NCI-H2107 (cell line): Measurements from ENCODE around the gene DNAJC11.
A peak's percentile ranks its signal among the peaks of the same experiment; 100 is the strongest.

Source experiments
- DNase-seq: peaks from one replicate; lab custom pipeline; 2025; lab: John Stamatoyannopoulos, UW

DNAJC11 gene

GRCh38 chr1:6624710-6625583 lies 76.7 kb downstream of the DNAJC11 start, which contains the start of gene THAP3:
Gene THAP3 (plus strand): TSS chr1:6624868. CDS start chr1:6625219, 351 bp downstream.
- no peak for DNase-seq

- no peak for DNase-seq
These were observed 78.2 kb downstream of the DNAJC11 start for GRCh38 chr1:6623269-6623965.

DNA sequence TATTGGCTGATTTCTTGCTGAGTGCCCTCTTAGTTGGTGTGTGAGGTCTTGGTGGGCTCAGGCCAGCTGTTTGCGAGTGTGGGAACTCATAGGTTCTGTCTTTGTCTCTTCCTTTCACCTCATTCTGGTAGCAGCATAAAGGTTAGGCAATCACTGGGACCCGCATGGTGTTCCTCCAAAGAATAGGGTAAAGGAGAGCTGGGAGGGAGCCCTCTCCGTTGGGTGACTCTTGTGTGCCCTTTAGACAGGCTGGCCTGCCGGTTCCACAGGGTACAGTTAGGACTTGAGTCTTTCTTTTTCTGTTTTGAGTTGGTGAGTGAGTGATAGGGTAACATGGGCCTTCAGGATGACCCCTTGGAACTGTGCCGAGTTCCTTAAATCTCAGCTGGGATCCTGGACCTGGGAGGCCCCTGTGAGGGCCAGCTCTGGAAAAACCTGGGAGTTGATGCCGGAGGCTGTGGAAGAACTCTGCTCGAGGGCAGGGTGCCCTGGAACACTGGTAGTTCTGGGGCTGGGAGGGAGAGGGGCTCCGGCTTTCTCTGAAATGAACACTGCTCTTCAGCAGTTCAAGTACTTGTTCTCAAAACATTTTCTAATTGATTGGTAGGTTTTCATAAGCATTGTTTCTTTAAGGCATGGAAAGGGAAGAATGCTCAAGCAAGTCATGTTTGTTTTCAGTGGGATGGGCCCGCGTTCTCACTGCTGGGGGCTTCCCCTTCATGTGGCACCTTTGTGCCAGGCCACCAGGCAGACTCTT lies 79.0 kb downstream of the DNAJC11 start:
- no peak for DNase-seq

- DNase-seq, result no peak
These were observed 79.9 kb downstream of the DNAJC11 start for GRCh38 chr1:6621429-6622391.

- DNase-seq, result no peak
These were observed 82.6 kb downstream of the DNAJC11 start for GRCh38 chr1:6619045-6619444.

- DNase-seq, result no peak
These were observed 86.5 kb downstream of the DNAJC11 start for GRCh38 chr1:6614929-6615785.

GRCh38 chr1:6614019-6614928 lies 87.3 kb downstream of the DNAJC11 start:
- DNase-seq, result no peak

DNA sequence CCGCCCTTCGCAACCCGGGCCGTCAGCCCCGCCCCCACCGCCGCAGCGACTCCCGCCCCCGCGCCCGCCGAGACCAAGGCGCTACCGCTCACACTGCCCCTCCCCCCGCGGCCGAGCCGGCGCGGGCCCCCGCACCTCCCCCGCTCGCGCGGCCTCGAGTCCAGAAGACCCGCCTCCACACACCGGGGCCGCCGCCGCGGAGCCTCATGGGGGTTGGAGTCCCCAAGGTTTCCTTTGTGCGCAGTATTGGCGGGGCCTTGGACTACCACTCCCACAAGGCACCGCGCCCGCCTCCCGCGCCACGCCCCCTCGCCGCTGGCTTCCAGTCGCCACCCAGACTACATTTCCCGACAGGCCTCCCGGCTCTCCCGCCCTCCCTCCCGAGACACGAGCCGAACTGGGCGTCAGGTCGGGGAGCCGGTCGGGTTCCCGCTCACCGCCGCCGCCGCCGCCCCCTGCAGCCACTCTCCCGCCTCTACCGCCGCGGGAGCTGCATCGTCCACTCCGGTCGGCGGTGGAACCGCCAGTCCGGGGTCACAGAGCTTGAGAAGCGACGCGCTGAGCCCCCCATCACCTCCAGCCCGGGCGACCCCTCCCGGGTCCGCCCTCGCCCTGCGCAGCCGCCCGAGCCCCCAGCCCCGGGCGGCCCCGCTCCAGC lies 88.1 kb downstream of the DNAJC11 start, which contains the start of gene PHF13:
Gene PHF13 (plus strand): TSS at position 371 of the 658 bp plus-strand sequence. CDS start 336 bp downstream, outside the sequence.
- peak; percentile 75 for DNase-seq

DNA sequence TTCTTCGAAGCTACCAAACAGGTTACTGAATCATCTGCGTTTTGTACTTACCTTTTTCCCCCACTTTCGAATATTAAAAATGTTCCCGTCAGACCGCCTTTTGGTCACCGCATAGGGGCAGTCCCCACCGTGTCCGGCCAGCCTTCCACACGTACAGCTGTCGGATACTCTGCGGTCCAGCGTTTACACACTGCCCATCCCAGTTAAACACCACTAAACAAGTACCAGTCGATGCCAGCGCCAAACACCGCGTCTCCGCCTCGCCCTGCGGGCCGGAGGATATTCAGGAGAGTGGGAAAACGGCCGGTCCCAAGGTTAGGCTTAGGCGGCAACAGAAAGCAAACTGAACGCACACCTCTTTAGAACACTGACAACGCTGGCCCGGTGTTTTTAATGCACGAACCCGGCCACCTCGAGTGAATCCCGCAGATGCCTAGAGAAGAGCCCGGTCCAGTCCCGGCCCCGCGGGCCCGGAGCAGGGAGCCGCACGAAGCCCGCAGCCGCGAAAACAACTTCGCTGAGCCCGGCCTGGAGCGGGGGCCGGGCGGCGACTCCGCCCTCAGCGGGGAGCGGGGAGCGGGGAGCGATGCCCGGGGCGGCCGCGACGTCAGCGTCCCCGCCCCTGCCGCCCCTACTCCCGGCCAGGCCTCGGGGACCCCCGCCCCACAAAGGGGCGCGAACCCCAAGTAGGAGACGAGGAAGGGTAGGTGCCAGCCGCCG lies 88.8 kb downstream of the DNAJC11 start:
- no peak for DNase-seq

DNA sequence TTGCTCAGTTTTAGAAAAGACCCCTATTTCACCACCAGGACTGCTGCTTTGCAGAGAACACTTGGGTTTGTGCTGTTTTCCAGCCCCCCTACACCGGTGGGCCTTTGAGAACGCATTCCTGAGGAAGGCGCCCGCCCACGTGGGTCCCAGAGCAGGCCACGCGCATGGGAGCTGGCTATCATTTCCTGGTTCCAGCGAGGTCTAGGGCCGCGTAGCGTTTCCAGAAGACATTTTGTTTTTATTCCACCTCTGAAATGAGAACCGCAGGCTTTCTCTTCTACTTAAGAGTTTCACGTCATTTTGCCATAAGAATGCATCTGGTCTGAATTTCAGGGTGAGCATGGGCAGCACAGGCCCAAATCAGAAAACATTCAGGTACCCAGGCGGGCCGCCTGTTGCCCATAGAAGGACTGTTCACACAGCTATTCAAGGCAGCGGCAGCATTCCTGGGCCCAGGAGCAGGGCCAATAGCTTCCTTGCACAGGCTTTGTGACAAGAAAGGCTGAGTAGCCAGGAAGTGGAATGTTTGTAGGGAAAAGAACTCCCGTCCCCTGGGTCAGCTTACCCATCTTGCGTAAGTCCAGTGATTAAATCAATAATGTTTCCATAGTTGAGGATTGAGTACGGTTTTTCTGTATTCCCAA lies 97.6 kb downstream of the DNAJC11 start:
- DNase-seq, result no peak

DNA sequence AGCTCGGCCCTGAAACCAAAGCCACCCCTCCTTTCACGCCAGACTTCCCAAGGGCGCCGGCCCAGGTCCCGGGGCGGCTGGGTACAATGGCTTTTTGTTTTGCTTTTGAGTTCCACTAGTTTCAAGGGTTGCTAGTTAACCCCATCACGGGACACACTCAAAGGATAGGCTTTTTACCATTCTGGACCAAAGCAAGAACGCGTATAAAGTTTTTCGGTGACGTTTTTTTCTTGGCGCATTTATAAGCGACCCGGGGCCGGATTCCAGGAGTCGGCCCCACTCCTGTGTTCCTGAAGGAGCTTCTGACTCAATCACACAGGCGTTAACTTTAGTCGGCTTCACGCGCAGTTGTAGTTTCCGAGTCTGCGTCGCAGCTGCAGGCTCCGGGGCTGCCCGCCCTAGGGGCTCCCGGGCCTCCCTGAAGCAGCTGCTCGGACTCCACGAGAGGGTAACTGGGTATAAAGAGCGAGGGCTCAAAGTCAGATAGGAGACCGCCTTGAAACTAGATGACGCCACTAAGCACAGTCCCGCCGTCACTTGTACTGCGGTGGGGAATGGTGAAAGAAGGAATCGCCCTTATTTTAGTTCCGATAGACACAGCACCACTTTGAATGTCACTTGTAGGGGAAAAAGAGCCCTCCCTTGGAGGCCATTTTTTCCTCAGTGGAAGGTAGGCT lies 98.2 kb downstream of the DNAJC11 start:
- no peak for DNase-seq

DNA sequence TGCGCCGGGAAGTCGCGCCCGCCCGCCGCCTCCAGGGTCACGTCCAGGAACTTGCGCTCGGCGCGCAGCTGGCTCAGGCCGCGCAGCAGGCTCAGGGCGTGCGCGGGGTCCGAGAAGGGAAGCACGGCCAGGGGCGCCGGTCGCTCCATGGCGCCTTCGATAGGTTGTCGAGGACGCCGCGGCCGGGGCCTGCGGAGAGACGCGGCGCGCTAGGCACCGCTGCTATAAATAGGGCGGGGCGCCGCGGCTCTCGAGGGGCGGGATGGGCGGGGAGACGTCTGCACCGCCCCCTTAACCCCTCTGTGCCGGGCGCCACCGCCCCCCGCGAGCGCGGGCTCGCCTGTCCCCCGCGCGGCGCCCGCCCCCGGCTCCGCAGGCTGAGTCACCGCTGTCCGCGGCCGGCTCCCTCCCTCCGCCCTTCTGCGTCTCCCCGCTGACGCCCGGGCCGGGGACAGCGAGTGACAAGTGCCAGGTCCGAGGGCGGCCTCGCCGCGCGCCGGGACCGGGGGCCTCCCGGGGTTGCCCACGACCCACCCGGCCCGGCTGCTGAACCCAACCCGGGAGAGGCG lies 98.9 kb downstream of the DNAJC11 start, which contains the start of gene KLHL21:
Gene KLHL21 (minus strand): TSS at position 201 of the 569 bp plus-strand sequence. CDS start 52 bp downstream, at position 149.
- no peak for DNase-seq

DNA sequence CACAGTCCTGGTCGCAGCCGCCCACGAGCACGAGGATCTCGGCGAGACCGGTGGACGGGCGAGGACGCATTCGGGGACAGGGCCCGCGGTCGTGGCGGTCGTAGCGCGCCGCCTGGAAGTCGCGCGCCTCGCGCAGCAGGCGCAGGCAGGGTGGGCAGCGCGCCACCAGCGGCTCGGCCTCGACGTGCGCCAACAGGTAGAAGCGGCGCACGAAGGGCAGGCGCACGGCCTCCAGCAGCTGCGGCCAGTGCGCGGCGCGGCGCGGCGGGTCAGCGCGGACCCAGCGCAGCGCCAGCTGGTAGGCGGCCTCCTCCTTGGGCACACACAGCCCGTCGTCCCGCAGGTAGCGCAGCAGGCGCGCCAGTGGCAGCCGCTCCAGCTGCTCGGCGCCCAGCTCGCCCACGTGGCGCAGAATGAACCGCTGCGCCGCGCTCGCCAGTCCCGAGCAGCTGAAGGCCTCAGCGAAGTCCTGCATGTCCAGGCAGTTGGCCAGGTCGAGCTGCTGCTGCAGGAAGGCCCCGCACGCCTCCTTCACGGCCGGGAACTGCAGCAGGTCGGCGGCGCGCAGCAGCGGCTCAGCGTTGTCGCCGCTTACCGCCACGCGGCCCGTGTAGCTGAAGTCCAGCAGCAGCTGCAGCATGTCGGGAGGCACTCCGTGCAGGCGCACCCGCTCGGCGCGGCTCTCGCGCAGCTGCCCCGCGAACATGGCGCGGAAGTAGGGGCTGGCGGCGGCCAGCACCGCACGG lies 99.5 kb downstream of the DNAJC11 start:
- DNase-seq, result no peak

GRCh38 chr1:6601049-6601922 lies 100.3 kb downstream of the DNAJC11 start:
- no peak for DNase-seq
